ENCODE results near the gene KCNA10.

KCNA10 gene

DNA sequence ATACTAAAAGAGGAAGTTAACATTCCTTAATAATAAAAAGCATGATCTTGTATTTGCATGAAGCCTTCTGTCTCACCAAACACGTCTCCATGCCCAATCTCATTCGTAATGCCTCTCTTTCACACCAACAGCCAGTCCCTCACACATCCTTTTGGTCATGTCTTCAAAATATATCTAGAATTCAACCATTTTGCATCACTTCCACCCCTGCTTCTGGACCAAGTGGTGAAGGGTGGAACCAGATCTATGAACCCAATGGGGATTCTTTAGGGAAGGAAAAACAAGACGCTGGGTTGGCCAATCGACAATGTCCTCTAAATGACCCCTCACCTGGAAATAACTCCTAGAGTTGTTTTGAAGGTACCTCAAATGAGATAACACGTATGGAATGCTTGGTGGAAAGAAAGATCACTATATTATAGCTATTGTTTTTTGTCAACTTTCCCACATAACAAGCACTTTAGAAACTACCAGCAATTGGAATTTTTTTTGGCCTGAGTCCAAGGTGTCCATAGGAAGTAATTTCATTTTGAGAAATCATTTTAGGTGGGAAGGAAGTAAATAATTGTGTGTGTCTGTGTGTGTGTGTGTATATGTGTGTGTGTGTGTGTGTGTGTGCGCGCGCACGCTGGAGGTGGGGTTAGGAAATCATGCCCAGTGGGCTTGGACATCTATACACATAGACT lies at the start of gene KCNA10:
Gene KCNA10 (minus strand): TSS at position 51 of the 686 bp plus-strand sequence. CDS start 388 bp downstream, outside the sequence.
- no peak for DNase-seq

DNA sequence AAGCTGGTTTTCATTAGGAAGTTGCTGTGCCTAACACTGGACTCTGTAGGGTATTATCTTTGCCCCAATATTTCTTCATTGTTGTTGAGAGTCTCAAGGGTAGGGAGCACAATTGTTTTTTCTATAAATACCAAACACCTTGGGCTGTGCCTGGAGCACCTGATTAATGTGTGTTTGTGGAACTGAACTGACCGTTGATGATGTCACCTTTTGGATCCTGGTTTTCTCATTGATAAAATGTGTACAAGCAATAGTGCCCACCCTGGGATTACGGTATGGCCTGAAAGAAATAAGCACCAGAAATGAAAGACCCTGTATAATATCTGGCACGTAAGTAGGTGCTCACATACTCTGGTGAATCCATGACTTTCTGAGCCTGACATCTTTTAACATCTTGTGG lies 47.9 kb upstream of the KCNA10 start:
- DNase-seq, result no peak

DNA sequence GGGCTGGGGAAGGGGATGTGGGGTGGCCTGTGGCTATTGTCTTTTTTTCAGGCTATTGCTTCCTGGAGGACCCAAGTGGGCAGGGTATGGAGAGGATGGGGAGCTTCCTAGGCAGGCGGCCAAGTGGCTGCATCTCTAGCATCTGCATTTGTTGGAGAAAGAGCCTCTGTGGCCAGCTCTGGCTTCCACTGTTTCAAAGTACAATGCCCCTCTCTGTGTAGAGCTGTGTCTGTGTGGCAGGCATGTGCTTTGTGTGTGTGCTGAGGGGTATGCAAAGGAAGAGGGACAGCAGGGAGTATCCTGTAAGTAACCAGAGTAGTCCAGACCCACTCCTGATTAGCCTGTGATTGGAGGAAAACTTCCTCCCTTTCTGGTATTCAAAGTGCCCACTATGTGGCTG lies 46.6 kb upstream of the KCNA10 start:
- no peak for DNase-seq

DNA sequence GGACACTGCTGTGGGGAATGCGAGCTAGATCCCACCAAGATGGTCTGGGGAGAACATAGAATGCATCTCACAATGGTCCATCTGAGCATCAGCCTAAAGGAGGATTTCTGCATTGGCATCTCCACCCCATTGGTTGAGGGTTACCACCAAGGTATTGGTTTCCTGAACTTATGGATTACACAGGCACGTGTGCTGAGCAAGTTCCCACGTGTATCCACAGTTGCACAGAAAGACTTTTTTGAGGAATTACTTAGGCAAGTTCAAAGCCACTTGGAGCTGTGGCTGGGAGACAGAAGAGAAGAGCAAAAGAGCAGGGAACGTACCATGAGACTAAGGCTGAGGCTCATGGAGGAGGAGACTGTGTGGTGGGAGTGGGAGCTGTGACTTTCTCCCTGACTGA lies 44.1 kb upstream of the KCNA10 start:
- no peak for DNase-seq

DNA sequence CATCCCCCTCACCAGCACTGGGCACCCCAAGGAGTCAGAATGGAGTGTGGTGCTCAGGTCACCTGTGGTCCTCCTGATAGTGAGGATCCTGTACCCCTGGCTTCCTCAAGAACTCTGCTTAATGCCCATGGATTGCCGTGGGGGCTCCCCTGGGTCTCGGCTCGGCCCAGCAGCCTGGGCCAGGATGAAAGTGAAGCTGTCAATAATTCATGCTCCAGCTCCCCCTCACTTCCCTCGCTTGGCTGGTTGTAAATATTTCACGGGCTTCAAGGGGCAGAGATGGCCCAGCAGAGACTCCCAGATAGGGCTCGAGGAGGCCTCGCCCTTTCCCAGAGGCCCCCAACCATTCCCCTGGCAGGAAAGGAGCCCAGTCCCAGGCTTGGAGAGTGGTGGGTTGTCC lies 42.6 kb upstream of the KCNA10 start:
- DNase-seq, result no peak

DNA sequence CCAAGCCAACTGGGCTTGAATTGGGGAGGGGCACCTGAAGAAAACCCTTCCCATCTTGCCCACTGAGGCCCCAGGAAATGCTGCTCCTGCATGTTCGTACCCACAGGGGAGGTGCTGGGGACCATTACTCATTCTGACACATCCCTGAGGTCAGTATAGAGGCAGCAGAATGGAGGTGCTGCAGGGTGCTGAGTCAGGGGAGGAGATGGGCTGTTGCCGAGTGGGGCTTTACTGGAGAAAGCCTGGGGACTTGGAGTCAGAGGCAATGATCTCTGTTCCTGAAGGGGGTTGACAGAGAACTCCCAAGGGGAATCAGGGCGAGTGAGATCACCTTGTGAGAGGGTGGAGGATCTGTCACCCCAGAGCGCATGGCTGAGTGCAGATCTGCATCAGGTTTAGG lies 40.2 kb upstream of the KCNA10 start:
- DNase-seq, result no peak

DNA sequence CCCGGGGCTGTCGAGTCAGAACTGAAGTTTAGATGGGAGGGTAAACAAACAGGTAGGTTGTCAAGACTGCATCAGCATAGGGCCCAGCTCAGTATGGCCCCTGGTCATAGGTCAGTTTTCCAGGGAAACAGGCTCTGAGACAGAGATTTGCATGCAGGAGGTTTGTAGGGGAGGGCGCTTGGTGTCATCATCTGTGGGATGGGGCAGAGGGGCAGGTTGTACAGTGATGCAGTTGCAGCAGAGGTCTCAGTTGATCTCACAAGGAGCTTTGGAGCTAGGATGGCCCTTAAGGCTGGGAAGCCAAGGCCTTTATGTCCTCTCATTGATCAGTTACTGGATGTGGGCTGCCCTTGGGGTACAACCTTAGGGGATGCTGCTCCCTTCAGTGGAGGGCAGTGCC lies 38.5 kb upstream of the KCNA10 start:
- DNase-seq, result no peak

DNA sequence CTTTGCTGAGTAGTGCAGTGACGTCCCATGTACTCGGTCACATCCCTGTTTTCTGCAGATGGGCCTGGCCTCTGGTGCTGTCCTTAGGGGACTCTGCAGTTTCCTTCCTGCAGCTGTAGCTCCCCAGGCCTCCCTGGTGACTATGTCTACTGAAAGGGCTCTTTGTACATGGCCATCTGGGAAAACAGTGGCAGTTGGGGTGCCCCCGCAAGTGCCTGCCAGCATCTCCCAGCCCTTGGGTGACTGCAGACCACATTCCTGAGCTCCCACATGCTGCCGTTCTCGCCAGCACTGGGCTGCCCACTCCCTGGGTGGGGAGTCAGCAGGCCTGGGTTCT lies 37.5 kb upstream of the KCNA10 start:
- DNase-seq, result no peak

DNA sequence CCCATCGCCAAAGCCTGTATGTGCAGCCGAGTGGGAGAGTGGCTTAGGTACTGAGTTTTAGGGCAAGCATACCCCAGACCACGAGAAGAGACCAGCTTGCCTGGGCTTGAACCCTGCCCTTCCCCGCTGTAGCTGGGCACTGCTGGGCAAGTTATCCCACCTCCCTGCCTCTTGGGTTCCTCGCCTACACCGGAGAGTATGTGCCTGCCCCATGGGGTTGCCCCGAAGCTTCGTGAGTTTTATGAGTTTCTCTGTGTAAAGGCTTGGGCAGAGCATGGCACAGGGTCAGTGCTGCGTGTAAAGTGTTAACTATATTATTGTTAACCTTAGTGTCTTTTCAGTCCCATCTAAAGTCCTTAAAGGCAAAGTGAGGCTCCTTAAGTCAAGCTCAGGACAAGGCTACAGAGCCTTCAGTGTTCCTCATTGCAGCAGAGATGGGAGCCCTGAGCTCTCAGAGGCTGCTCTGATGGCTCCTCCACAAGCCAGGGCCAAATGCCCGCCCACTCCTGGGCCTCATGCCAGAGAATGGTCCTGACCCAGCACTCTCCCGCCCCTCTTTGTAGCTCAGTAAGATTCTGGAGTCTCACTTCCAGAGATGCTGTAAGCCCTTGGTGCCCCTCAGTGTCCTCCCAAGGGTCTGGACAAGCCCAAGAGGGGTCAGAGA lies 37.0 kb upstream of the KCNA10 start:
- no peak for DNase-seq

DNA sequence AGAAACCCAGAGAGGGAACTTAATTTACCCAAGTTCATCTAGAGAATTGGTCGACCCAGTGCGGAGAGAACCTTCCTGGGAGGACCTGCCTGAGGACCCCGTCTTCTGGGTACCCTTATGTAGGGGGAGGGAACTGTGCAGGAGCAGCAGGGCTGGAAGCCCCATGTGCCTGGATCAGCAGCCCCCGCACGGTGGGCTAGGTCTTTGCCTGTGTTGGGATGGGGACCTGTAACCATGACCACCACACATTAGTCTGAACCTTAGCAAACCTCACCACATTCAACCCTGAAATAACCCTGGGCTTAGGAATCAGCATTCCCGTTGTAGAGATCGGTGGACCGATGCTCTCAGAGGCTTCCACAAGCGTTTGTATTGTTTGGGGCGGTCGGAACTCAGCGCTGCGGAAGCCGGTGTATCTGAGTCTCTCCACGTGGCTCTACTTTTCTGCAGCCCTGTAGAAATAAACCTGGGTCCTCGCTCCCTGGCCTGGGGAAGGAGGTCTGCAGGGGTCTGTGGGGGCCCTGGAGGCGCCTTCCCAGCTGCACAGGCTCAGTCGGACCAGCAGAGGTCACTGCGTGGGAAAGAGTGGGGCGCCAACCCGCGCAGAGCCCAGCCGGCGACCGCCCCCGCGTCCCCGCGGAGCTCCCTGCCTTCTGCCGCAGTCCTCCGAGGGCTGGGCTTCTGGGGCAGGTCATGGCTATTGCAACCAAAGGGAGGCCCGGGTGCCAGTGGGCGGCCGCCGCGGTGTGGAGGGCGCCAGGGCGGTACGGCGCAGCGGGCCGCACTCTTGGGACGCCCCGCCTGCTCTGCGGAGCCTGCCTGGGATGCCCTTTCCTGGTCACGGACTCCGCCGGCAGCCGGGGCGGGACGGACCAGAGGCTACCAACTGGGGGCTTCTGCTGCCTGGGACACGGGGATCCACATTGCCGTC lies 36.2 kb upstream of the KCNA10 start:
- peak; percentile 56 for DNase-seq

DNA sequence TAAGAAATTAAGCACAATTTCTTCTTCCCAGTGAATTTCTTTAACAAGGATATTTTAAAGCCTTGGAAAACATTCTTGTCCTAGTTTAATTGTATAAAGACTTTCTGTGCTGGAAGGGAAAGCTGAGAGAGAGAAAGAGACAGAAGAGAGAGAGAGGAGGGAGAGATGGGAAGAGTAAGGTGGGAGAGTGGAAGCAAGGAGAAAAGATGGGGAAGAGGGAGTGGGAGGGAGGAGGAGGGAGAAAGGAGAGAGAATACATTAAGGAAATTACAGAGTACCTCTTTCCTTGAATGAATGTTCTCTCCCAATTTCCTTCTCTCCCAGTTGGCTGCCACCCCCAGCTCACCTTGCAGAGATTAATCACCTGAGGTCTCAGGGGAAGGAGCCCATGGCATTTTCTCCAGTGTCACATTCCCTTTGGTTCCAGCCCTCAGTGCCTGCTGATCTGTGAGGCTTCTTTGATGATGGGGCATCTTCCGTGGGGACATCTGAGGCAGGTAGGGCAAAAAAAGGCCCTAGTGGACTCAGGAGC lies 32.4 kb upstream of the KCNA10 start:
- no peak for DNase-seq

DNA sequence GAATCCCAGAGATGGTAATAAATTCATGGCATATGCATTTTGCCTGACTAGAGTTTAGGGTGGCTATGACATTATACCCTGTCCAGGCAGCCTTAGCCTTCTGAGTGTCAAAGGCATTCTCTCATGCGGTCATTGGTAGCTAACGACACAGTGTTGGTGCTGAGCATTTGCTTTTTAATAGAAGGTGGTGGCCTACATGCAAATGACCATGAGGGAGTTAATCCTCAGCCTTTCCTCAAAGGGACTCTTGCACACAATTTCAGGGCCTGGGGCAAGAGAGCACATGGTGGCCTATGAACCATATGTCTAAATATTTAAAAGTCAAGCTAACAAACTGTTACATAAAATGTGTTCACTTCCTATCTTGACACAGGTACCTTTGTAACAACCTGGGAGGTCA lies 30.9 kb upstream of the KCNA10 start:
- DNase-seq, result no peak

DNA sequence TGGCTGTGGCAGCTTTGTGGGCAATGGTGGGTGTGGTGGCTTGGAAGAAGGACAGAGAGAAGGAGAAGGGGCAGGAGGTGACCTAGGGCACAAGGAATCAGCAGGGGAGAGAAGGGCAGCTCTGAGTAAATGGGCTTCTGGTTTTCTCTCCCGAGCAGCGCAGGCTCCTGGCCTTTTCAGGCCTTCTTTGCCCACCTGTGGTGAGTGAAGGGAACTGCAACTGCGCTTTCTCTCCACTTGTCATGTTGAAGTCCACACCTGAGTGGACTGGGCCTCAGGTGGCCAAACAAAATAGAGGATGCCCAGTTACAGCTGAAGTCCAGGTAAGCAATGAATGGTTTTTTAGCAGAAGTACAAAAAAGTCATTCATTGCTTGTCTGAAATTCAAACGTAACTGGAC lies 29.4 kb upstream of the KCNA10 start:
- no peak for DNase-seq

DNA sequence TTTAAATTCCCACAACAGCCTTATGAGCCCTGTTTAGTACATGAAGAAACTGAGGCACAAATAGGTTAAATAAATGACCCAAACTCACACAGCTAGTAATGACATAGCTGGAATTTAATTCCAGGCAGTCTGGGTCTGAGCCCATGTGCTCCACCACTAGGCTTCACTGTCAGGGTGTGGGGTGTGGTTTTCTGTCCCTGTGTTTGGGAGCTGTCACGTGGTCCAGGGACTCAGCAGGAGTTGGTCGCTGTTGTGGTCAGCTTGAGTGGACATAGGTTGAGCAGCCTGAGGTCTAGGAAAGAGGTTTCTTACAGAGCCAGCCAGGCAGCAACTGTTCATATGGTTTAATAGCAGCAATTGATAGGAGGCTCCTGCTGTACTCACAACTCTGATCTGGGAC lies 28.0 kb upstream of the KCNA10 start:
- DNase-seq, result no peak

DNA sequence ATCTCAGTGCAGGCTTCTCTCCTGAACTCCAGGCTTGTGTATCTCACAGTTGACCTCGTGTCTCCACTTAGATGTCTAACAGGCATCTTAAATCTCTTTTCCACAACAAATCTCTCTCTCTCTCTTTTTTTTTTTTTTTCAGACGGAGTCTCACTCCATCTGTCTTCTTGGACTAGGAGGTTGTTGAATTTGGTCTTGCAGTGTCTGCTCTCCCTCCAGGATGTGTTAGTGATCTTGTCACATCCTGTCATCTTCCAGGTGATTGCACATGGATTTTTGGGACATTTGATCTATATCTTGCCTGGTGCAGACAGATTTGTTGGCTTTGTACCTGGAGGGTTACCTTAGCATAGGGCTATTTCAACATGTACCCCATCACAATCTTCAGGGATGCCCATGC lies 26.5 kb upstream of the KCNA10 start:
- no peak for DNase-seq

DNA sequence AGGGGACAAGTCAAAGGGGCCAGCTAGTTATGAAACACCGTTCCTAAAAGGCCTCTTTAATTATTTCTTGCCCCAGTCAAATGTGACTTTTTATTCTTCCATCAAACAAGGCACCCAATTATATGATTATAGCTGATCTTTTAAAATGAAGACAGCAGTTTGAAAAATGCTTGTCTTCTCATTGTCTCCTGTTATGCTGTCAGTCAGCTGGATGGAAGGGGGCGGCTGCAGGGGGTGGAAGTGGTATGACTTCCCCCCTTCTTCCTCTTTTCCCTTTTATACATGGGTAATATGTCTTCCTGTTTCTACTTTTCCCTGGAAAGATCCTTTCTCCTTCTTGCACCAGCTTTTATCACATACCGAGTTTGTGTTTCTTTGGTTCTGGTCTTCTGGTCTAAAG lies 25.8 kb upstream of the KCNA10 start:
- no peak for DNase-seq

DNA sequence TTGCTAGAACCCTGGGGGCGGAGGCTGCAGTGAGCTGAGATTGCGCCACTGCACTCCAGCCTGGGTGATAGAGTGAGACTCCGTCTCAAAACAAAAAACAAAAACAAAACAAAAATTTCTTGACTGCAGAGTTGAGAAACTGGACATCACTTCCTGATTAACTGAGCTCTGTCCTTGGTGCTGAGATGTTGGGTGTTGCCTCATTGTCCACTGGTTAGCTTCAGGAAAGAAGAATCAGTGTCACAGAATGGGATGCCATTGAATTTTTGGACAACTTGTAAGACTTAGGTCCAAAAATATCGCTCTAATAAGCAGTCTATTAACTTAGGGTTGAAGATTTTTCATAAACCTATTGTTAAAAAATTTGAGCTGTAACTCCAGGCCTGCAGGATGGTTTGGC lies 23.8 kb upstream of the KCNA10 start:
- no peak for DNase-seq

DNA sequence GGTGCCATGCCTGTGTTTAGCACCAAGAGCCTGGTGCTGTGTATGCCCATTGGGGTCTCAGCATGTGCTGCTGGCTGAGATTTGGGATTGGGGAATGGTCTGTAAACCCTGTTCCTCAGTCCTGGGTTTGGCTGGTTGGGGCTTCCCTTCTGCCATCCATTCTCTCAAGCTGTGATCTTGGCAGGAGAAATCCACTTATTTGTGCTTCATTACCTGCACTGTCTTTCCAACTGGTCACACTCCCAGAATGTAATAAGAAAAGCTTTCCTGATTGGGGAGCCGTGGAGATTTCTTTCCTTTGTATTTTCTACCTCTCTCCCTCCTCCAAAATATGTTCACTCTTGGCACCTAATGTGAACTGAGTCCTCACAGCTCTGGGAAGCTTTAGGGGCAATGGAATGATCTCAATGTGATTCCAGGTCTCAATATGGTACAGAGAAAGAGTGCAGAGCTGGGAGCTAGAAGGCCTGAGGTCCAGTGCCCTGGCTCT lies 23.0 kb upstream of the KCNA10 start:
- DNase-seq, result no peak

DNA sequence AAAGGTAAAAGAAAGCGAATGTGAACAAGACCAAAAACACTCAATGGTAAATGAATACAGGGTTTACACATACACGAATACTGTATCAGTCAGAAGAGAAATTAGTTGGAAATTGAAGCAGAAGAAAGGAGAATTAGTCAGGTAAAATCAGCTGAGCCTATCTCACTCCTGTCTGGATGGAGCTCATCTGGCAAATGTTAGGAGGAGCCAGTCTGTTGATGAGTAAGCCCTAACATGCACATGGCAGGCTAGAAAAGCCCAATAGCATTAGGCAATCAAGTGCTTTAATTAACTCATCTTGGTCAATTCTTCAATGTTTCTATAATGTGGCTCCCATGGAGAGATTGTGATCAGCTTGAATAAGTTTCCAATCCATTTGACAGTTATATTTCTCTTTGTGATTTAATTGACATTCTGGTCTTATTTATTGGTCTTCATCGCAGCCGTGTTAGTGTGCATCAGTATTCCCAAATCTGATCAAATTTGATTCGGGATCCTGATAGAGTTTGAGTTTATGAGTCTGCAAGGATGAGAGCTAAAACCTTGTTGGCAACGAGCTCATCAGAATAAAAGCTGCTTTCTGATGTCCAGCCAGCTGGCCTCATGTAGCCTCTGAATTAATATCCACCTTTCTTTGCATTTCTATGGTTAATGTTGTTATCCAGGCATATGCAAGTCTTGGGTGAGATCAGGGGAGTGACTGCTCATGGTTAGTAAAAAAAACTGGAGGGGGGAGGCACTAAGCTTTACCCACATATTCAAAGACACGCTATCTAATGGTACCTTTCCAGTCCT lies 22.1 kb upstream of the KCNA10 start:
- DNase-seq, result no peak

DNA sequence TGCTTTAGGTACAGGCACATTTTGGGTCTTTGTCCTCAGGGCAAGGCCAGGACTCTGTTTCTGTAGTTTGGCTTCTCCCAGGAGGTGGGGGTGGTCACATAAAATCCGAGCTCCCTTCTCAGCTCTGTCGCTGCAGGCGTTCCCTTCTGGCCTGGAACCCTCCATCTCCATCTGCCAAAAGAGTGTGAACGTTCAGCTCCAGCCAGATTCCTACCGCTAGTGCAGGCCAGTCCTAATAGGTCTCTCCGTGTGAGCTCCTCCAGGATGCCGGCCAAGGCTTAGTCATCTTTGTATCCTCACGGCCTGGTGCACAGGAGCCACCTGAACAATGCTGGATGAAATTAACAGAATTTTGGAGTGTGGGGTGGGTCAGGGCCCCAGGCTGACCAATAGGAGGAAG lies 19.9 kb upstream of the KCNA10 start:
- no peak for DNase-seq

DNA sequence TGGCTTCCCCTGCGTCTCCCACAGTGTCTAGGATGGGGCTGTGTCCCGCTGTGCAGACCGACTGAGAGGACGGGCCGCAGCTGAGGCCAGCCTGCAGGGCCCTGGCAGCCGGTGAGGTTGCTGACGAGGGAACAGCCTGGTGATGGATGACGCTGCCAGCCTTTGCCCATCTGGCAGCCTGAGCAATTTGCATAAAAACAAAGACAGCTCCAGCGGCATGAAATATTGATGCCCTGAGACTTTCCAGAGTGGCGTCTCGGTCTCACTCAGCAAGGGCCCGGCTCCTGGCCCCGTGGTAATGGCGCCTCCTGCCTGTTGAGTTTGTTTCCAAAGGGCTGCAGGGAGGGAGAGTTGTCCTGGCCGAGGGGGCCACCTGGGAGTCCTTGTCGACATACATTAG lies 19.1 kb upstream of the KCNA10 start:
- no peak for DNase-seq

DNA sequence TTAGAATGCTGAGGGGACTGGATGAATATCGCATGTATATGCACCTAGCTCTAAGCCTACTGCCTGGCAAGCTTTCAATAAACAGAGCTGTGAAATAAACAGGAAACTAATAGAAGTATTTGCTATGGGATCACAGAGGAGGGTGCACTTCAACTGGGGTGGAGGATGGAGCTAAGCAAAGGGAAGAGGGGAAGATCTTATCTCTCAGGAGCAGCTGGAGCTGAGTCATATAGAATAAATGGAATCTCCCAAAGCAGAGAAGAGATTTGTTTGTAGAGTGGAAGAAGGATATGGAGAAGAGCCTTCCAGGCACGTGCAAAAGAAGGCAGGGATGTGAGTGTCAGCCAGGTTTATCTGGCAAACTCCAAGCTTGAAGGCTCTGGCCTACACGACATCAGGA lies 17.0 kb upstream of the KCNA10 start:
- DNase-seq, result no peak

DNA sequence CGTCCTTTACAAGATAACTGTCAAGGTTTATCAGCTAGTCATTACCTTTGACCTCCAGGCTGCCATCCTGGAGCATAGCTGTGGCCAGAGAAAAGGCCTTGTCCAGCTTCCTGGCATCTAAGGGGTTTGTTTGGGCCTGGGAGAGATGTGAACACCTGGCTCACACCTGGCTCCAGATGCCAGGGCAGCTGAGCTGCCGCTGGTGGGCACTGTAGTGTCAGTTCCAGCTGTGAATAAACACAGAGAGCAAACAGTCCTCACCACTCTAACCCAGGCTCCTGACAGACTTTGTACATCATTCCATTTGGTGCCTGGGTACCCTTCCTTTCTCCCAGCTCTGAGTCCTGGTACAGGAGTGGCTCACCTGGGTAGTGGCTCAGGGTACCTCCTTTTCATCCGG lies 14.3 kb upstream of the KCNA10 start:
- DNase-seq, result no peak

Data from CD4-positive, alpha-beta T cell treated with Interleukin-21 for 1 hour (primary cell).